ENCODE measurements around the gene FGF14. TPM values are rescaled to one million over a fixed set of nuclear protein-coding genes. Genes with fewer than 3 reads are reported as not detected.

FGF14 gene
- total and polyA plus RNA-seq, 2 experiments from 2014 or later, result 0.03 TPM; not detected in 1

DNA sequence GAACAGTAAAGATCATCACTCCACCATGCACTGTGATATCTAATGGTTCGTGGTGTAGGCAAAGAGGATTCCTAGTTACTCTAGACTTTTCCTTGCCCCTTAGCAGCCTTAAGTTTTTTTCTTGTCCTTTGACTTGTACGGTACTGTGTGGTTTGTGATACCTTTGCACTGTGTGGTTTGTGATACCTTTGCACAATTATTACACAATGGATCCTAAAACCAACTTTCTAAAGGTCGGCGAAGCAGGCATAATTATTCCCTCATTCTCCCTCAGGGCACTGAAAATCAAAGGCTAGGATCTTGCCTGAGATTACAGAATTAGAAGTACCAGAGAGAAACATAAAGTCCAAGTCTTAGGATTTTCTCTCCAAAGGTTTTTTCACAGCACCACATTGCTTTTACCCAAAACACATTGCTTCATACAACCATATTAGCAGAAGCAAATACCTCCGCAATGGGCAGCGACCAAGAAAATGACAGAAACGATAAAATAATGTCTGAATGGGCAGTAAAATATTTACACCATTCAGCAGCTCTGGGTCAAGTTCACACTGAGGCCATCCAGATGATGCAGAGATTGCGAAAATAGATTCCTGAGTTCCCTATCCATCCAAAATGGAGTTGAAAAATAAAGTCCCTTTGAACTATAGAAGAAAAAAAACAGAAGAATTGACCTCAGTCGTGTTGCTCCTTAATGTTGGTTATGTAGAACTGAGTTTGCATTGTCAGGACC lies 106.4 kb downstream of the FGF14 start:
- DNase-seq (ENCODE audit: low spot score) (no peak), ATAC-seq (no peak)
- no peak overlapping the region for H3K4me3 Mint-ChIP-seq
- TF ChIP-seq POLR2AphosphoS5 (IDR thresholded peaks at IDR 0.05; ENCODE audit: low read depth), result no peak
- Histone ChIP-seq H3K36me3 (ENCODE audit: insufficient read depth) (no peaks in the 10 kb centered on the region), H3K9me2 (ENCODE audit: insufficient read depth) (no peaks in the 10 kb centered on the region), H2AFZ (no peak overlapping the region), H3F3A (replicated peaks; ENCODE audit: low read depth) (no peaks in the 10 kb centered on the region), H3K27me3 (ENCODE audit: insufficient read depth) (no peaks in the 10 kb centered on the region), H3K4me2 (no peak overlapping the region), H4K20me1 (replicated peaks; ENCODE audit: insufficient read depth) (no peaks in the 10 kb centered on the region), H3K79me2 (replicated peaks; ENCODE audit: insufficient read depth) (no peaks in the 10 kb centered on the region), H3K4me3 (no peak overlapping the region), H3K27ac (ENCODE audit: low read depth) (no peak overlapping the region), H3K4me1 (ENCODE audit: insufficient read depth) (no peaks in the 10 kb centered on the region; the same call in 1 of the 2 replicates)
- no peaks in the 10 kb centered on the region for H3K36me3 Mint-ChIP-seq (ENCODE audit: low read depth)
- peaks cover 4% of the 10 kb centered on the region; the same call in 1 of the 3 replicates for H3K4me1 Mint-ChIP-seq
- H3K9me3 Mint-ChIP-seq, result no peaks in the 10 kb centered on the region
- H3K27ac Mint-ChIP-seq, result no peak overlapping the region
- H3K27me3 Mint-ChIP-seq (ENCODE audit: insufficient read depth, low read depth, poor library complexity), result no peaks in the 10 kb centered on the region

DNA sequence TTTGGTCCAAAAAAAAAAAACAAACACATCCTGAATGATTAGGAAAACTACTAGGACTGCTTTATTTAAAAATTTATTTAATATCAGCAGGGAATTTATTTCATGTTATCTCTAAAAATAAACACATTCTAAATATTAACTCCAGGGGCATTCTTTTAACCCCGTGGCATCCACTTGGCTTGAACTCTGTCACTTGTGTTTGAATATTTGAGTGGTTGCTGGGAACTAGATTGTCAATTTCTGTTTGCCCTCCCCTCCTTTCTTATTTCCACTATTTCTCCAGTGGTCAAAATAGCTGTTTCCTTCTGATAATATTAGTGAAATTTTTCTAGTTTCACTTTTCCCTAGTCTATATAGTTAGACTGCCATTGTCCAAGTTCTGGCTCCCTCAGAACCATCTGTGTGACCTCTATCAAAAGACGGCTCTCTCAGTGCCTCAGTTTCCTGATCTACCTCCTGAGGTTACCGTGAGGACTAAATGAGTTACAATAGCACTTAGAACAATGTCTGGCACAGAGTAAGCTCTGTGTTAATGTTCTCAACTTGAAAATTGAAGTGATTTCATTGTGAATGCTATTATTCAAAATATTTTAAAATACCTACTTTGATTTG lies 107.3 kb downstream of the FGF14 start:
- Histone ChIP-seq H3K4me2 (no peak overlapping the region), H3K36me3 (ENCODE audit: insufficient read depth) (no peaks in the 10 kb centered on the region), H4K20me1 (replicated peaks; ENCODE audit: insufficient read depth) (no peaks in the 10 kb centered on the region), H3K9me2 (ENCODE audit: insufficient read depth) (no peaks in the 10 kb centered on the region), H2AFZ (no peak overlapping the region), H3K79me2 (replicated peaks; ENCODE audit: insufficient read depth) (no peaks in the 10 kb centered on the region), H3F3A (replicated peaks; ENCODE audit: low read depth) (no peaks in the 10 kb centered on the region), H3K27me3 (ENCODE audit: insufficient read depth) (no peaks in the 10 kb centered on the region), H3K4me1 (ENCODE audit: insufficient read depth) (no peaks in the 10 kb centered on the region; the same call in 1 of the 2 replicates), H3K27ac (ENCODE audit: low read depth) (no peak overlapping the region), H3K4me3 (no peak overlapping the region)
- Mint-ChIP-seq H3K36me3 (ENCODE audit: low read depth) (no peaks in the 10 kb centered on the region), H3K27me3 (ENCODE audit: insufficient read depth, low read depth, poor library complexity) (no peaks in the 10 kb centered on the region), H3K4me1 (peaks cover 4% of the 10 kb centered on the region; the same call in 1 of the 3 replicates), H3K27ac (no peak overlapping the region), H3K9me3 (no peaks in the 10 kb centered on the region), H3K4me3 (no peak overlapping the region)
- DNase-seq (ENCODE audit: low spot score), result no peak
- no peak for TF ChIP-seq EZH2 (IDR thresholded peaks at IDR 0.05; ENCODE audit: low read depth, unreplicated experiment)
- no peak for TF ChIP-seq CTCF (conservative IDR thresholded peaks at IDR 0.05; ENCODE audit: low read depth in 2 of 2)
- no peak for TF ChIP-seq ETS1 (IDR thresholded peaks at IDR 0.05)
- TF ChIP-seq ZNF114 (CRISPR knock-in tag; IDR thresholded peaks at IDR 0.05), result no peak
- no peak for TF ChIP-seq ZNF331 (CRISPR knock-in tag; IDR thresholded peaks at IDR 0.05; ENCODE audit: low read depth)
- no peak for TF ChIP-seq JUNB (IDR thresholded peaks at IDR 0.05; ENCODE audit: unreplicated experiment)
- TF ChIP-seq EZH2phosphoT487 (IDR thresholded peaks at IDR 0.05; ENCODE audit: unreplicated experiment), result no peak
- no peak for ATAC-seq

Measured in GM23338 (cell line).